ENCODE measurements around the gene MRPL52. TPM values are rescaled to one million over a fixed set of nuclear protein-coding genes. Genes with fewer than 3 reads are reported as not detected.
A peak's percentile ranks its signal among the peaks of the same experiment; 100 is the strongest.

The MRPL52 gene
- total and polyA plus RNA-seq, 11 donors = 80.4 to 185 (median 107) TPM

GRCh38 chr14:22845103-22845394, 15.4 kb downstream of the MRPL52 start:
- Histone ChIP-seq H3K4me3 (no peak overlapping the region), H3K9me3 (no peaks in the 10 kb centered on the region), H3K27ac (peak overlapping the region in 1 of 12 donors; percentile 91), H3K36me3 (peaks cover 0 to 68% (median 56%) of the 10 kb centered on the region in 9 donors), H3K4me1 (peaks cover 0 to 49% (median 38%) of the 10 kb centered on the region in 12 donors), H3K27me3 (no peaks in the 10 kb centered on the region)
- WGBS, 4 donors = 89 to 95% (median 94%) methylated on average over 9 of the region's 9 CpGs
- TF ChIP-seq CTCF (IDR thresholded peaks at IDR 0.05) (no peak), POLR2A (IDR thresholded peaks at IDR 0.05) (no peak)
- no peak for ATAC-seq
- intact Hi-C loops (cut with DNase I) = no loop called here
- no peak for DNase-seq

GRCh38 chr14:22845821-22846625, 16.3 kb downstream of the MRPL52 start:
- peaks cover 0 to 59% (median 46%) of the 10 kb centered on the region in 12 donors for H3K4me1 ChIP-seq
- no peaks in the 10 kb centered on the region for H3K9me3 ChIP-seq
- DNase-seq (no peak), ATAC-seq (no peak)
- TF ChIP-seq POLR2A (IDR thresholded peaks at IDR 0.05) (no peak), CTCF (IDR thresholded peaks at IDR 0.05) (no peak)
- intact Hi-C loops (cut with DNase I) = no loop called here
- no peak overlapping the region for H3K4me3 ChIP-seq
- peak overlapping the region in 3 of 12 donors; percentile 26 to 91 (median 85) for H3K27ac ChIP-seq
- WGBS, 4 donors = 87 to 91% (median 89%) methylated on average over 22 to 26 of the region's 26 CpGs
- H3K27me3 ChIP-seq = no peaks in the 10 kb centered on the region
- peaks cover 0 to 62% (median 54%) of the 10 kb centered on the region in 9 donors for H3K36me3 ChIP-seq

GRCh38 chr14:22846811-22847307, 17.2 kb downstream of the MRPL52 start:
- no peaks in the 10 kb centered on the region for H3K27me3 ChIP-seq
- peak overlapping the region in 4 of 12 donors; percentile 11 to 91 (median 56) for H3K27ac ChIP-seq
- H3K4me3 ChIP-seq = no peak overlapping the region
- intact Hi-C loops (cut with DNase I) = no loop called here
- 84 to 92% (median 86%) methylated on average over 11 of the region's 11 CpGs for WGBS, 4 donors
- H3K9me3 ChIP-seq = no peaks in the 10 kb centered on the region
- H3K4me1 ChIP-seq = peaks cover 3 to 67% (median 53%) of the 10 kb centered on the region in 12 donors
- no peak for DNase-seq
- peaks cover 0 to 53% (median 46%) of the 10 kb centered on the region in 9 donors for H3K36me3 ChIP-seq
- TF ChIP-seq CTCF (IDR thresholded peaks at IDR 0.05) (no peak), POLR2A (IDR thresholded peaks at IDR 0.05) (no peak)
- no peak for ATAC-seq

- 54 to 63% (median 61%) methylated on average over 14 of the region's 14 CpGs for WGBS, 4 donors
- TF ChIP-seq CTCF (IDR thresholded peaks at IDR 0.05) (no peak), POLR2A (IDR thresholded peaks at IDR 0.05) (no peak)
- peaks cover 3 to 71% (median 55%) of the 10 kb centered on the region in 12 donors for H3K4me1 ChIP-seq
These were observed 18.1 kb downstream of the MRPL52 start for GRCh38 chr14:22847661-22848341.

More at GRCh38 chr14:22847661-22848341, 18.1 kb downstream of the MRPL52 start:
- DNase-seq (peak in 1 of 5 donors; percentile 35), ATAC-seq (no peak)
- H3K27me3 ChIP-seq = no peaks in the 10 kb centered on the region
- intact Hi-C loops (cut with DNase I) = no loop called here
- H3K27ac ChIP-seq = peak overlapping the region; percentile 30 to 91 (median 84)
- H3K36me3 ChIP-seq = peaks cover 0 to 44% (median 37%) of the 10 kb centered on the region in 9 donors
- H3K9me3 ChIP-seq = no peaks in the 10 kb centered on the region
- H3K4me3 ChIP-seq = peak overlapping the region in 3 of 12 donors; percentile 11 to 19 (median 17)

All from heart left ventricle (tissue), 16 donors.